GM18519 (cell line): ENCODE measurements around the gene OPN4.

Source experiments
- ATAC-seq: cut with Tn5 transposase; IDR thresholded peaks from one replicate; pipeline ENCODE4 v1.9.1; 2021; ENCODE audit warnings: mild to moderate bottlenecking, moderate library complexity; ENCODE audit not compliant: unreplicated experiment, low FRiP score

Gene OPN4

GRCh38 chr10:86647773-86648703 lies 6.3 kb upstream of the OPN4 start:
- ATAC-seq: no peak

GRCh38 chr10:86648704-86649427 lies 5.5 kb upstream of the OPN4 start:
- ATAC-seq: no peak

GRCh38 chr10:86649471-86650150 lies 4.7 kb upstream of the OPN4 start:
- ATAC-seq: no peak

- ATAC-seq: no peak
Measured at GRCh38 chr10:86650151-86650550, 4.2 kb upstream of the OPN4 start.

GRCh38 chr10:86651021-86651471 lies 3.3 kb upstream of the OPN4 start:
- ATAC-seq: no peak

GRCh38 chr10:86651631-86652331 lies 2.6 kb upstream of the OPN4 start:
- no peak for ATAC-seq

- ATAC-seq: no peak
Measured at GRCh38 chr10:86652361-86653202, 1.8 kb upstream of the OPN4 start.

- no peak for ATAC-seq
Measured at GRCh38 chr10:86653379-86653778, 968 bp upstream of the OPN4 start.

- ATAC-seq: no peak
Measured at GRCh38 chr10:86653987-86654386, 360 bp upstream of the OPN4 start.

- ATAC-seq: no peak
Measured at GRCh38 chr10:86655173-86655540, 810 bp downstream of the OPN4 start.

GRCh38 chr10:86655596-86655995 lies 1.2 kb downstream of the OPN4 start:
- no peak for ATAC-seq

GRCh38 chr10:86657011-86657395 lies 2.7 kb downstream of the OPN4 start:
- ATAC-seq: no peak

- no peak for ATAC-seq
Measured at GRCh38 chr10:86657396-86658011, 3.2 kb downstream of the OPN4 start.

- no peak for ATAC-seq
Measured at GRCh38 chr10:86658261-86658741, 4.0 kb downstream of the OPN4 start.

- ATAC-seq: no peak
Measured at GRCh38 chr10:86658751-86659150, 4.4 kb downstream of the OPN4 start.

GRCh38 chr10:86659161-86659691 lies 4.9 kb downstream of the OPN4 start:
- ATAC-seq: no peak

GRCh38 chr10:86659721-86660453 lies 5.5 kb downstream of the OPN4 start:
- no peak for ATAC-seq
